Osteoblast (primary cell): ENCODE measurements around the gene NEK10. TPM values are rescaled to one million over a fixed set of nuclear protein-coding genes. Genes with fewer than 3 reads are reported as not detected.

Experiments used
- DNase-seq: peaks from one replicate; pipeline ENCODE4 v3.0.0; 2011; ENCODE audit warnings: low spot score, mixed read lengths; ENCODE audit not compliant: insufficient read length; ENCODE audit errors: missing footprints
- H2AFZ ChIP-seq: 2 replicates; pipeline ENCODE4 v1.6.0; 2011; ENCODE audit warnings: mild to moderate bottlenecking, low read length
- H3K27ac ChIP-seq: 2 replicates; pipeline ENCODE4 v1.5.1; 2011; ENCODE audit warnings: mild to moderate bottlenecking, low read depth, low read length, moderate library complexity
- H3K27me3 ChIP-seq: 2 replicates; pipeline ENCODE4 v1.6.0; 2012; ENCODE audit warnings: mild to moderate bottlenecking, control low read depth, inconsistent platforms, low read length, moderate library complexity; ENCODE audit not compliant: insufficient read depth
- H3K36me3 ChIP-seq: 2 replicates; pipeline ENCODE4 v1.5.1; 2011; ENCODE audit warnings: mild to moderate bottlenecking, low read length, control low read depth, moderate library complexity; ENCODE audit not compliant: insufficient read depth
- H3K4me1 ChIP-seq: 2 replicates; pipeline ENCODE4 v1.5.1; 2011; ENCODE audit warnings: mild to moderate bottlenecking, low read length, control low read depth, moderate library complexity; ENCODE audit not compliant: insufficient read depth
- H3K4me2 ChIP-seq: 2 replicates; pipeline ENCODE4 v1.6.0; 2011; ENCODE audit warnings: mild to moderate bottlenecking, low read length; ENCODE audit not compliant: insufficient read depth
- H3K4me3 ChIP-seq: fragments of 200-600 bp; sonication (generic); 3 replicates; pipeline ENCODE4 v1.5.1; 2012; ENCODE audit warnings: mild to moderate bottlenecking, low read length, inconsistent platforms; ENCODE audit not compliant: insufficient read depth
- H3K79me2 ChIP-seq: 2 replicates; pipeline ENCODE4 v1.6.0; 2012; ENCODE audit warnings: mild to moderate bottlenecking, low read length, control low read depth, inconsistent platforms; ENCODE audit not compliant: insufficient read depth
- H3K9me3 ChIP-seq: 2 replicates; pipeline ENCODE4 v1.5.1; 2011; ENCODE audit warnings: low read depth, low read length, control low read depth
- H4K20me1 ChIP-seq: 2 replicates; pipeline ENCODE4 v1.6.0; 2012; ENCODE audit warnings: mild to moderate bottlenecking, low read length, control low read depth; ENCODE audit not compliant: insufficient read depth
- total RNA-seq: library from RNA; depleted of rRNA; stranded (reverse); fragments of >200 nt; gene quantifications from 2 replicates; pipeline ENCODE4 v1.2.3, GENCODE V29; 2012
- TF ChIP-seq, protein P1 (sequence below): IDR thresholded peaks from 2 replicates; pipeline ENCODE4 v1.5.1; 2011; ENCODE audit warnings: mild to moderate bottlenecking, low read depth, low read length, moderate library complexity; ENCODE audit errors: extremely low read depth

NEK10 gene
- total RNA-seq, 1 donor, result 69.8 TPM

GRCh38 chr3:27319847-27320526 is 49.2 kb downstream of the NEK10 start:
- Histone ChIP-seq H3K36me3 (peaks cover 4% of the 10 kb centered on the region), H4K20me1 (no peaks in the 10 kb centered on the region), H3K79me2 (no peaks in the 10 kb centered on the region), H3K27me3 (no peaks in the 10 kb centered on the region), H3K4me2 (no peak overlapping the region), H3K4me1 (peaks cover 3% of the 10 kb centered on the region), H3K4me3 (no peak overlapping the region), H3K27ac (no peak overlapping the region), H3K9me3 (no peaks in the 10 kb centered on the region), H2AFZ (no peak overlapping the region)
- DNase-seq, result no peak
- TF ChIP-seq, protein P1, sequence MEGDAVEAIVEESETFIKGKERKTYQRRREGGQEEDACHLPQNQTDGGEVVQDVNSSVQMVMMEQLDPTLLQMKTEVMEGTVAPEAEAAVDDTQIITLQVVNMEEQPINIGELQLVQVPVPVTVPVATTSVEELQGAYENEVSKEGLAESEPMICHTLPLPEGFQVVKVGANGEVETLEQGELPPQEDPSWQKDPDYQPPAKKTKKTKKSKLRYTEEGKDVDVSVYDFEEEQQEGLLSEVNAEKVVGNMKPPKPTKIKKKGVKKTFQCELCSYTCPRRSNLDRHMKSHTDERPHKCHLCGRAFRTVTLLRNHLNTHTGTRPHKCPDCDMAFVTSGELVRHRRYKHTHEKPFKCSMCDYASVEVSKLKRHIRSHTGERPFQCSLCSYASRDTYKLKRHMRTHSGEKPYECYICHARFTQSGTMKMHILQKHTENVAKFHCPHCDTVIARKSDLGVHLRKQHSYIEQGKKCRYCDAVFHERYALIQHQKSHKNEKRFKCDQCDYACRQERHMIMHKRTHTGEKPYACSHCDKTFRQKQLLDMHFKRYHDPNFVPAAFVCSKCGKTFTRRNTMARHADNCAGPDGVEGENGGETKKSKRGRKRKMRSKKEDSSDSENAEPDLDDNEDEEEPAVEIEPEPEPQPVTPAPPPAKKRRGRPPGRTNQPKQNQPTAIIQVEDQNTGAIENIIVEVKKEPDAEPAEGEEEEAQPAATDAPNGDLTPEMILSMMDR, result no peak

DNA sequence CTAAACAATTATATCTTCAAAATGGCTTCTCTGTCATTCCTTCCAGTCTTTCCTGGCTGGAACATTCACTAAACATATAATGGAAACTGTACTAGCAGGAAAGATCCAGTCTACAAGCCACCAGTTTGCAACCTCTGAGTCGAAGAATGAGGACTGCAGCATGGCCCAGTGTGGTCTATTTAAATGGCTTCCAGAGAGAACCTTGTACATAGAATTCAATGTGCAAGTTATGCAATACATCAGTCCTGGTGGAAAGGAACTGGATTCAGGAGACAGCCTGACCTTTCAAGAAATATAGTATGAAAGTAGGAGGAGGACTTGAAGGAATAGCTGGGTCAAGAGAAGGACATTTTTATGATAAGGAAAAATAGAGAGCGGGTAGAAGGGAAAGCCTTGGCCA is 49.9 kb downstream of the NEK10 start:
- no peak overlapping the region for H3K27ac ChIP-seq
- H3K9me3 ChIP-seq, result no peaks in the 10 kb centered on the region
- no peak overlapping the region for H2AFZ ChIP-seq
- H3K27me3 ChIP-seq, result no peaks in the 10 kb centered on the region
- H3K4me3 ChIP-seq, result no peak overlapping the region
- DNase-seq, result no peak
- peaks cover 7% of the 10 kb centered on the region for H3K36me3 ChIP-seq
- TF ChIP-seq, protein P1, result no peak
- H3K4me2 ChIP-seq, result no peak overlapping the region
- H3K4me1 ChIP-seq, result no peaks in the 10 kb centered on the region
- no peaks in the 10 kb centered on the region for H3K79me2 ChIP-seq
- no peaks in the 10 kb centered on the region for H4K20me1 ChIP-seq

GRCh38 chr3:27317096-27317495 is 52.1 kb downstream of the NEK10 start:
- Histone ChIP-seq H3K4me3 (no peak overlapping the region), H3K27me3 (no peaks in the 10 kb centered on the region), H3K4me1 (peaks cover 5% of the 10 kb centered on the region), H3K27ac (no peak overlapping the region), H3K79me2 (no peaks in the 10 kb centered on the region), H2AFZ (no peak overlapping the region), H3K36me3 (peaks cover 8% of the 10 kb centered on the region), H3K4me2 (no peak overlapping the region), H3K9me3 (no peaks in the 10 kb centered on the region), H4K20me1 (no peaks in the 10 kb centered on the region)
- DNase-seq, result no peak
- TF ChIP-seq, protein P1, result no peak

DNA sequence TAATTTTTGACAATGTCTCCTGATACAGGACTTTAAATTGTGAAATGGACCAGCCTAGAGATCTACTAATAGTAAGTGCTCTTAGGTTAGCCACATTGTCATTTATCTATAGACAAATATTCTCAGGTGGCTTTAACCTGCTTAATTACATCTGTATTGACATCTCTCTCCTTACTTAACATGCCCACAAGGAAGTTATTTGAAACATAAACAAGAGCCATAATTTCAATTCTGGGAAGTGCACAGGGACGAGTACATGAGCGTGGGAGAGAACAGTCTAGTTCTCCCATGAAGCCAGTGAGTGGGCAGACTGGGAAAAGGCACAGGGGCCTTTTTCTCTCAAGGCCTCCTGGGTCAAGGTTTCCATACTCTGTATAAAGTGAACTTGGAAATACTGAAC is 54.2 kb downstream of the NEK10 start:
- H3K9me3 ChIP-seq, result no peaks in the 10 kb centered on the region
- no peak for DNase-seq
- H3K27ac ChIP-seq, result no peak overlapping the region
- H3K4me2 ChIP-seq, result no peak overlapping the region
- H3K27me3 ChIP-seq, result no peaks in the 10 kb centered on the region
- TF ChIP-seq, protein P1, result no peak
- no peak overlapping the region for H2AFZ ChIP-seq
- H3K36me3 ChIP-seq, result peaks cover 4% of the 10 kb centered on the region
- no peak overlapping the region for H3K4me3 ChIP-seq
- no peaks in the 10 kb centered on the region for H4K20me1 ChIP-seq
- no peaks in the 10 kb centered on the region for H3K79me2 ChIP-seq
- H3K4me1 ChIP-seq, result peaks cover 25% of the 10 kb centered on the region
